Prostate gland (tissue), 2 donors: ENCODE data around the gene KCNAB1. TPM values are rescaled to one million over a fixed set of nuclear protein-coding genes. Genes with fewer than 3 reads are reported as not detected.

Experiments used
- DNase-seq: peaks from one replicate; pipeline ENCODE4 v3.0.0-alpha.2; 2019; ENCODE audit warnings: low spot score
- H3K27ac ChIP-seq, 2 donors: fragments of 200-600 bp; sonication (generic); 2 replicates each; pipeline ENCODE4 v1.5.1; 2017 to 2019
- H3K27me3 ChIP-seq: fragments of 200-600 bp; sonication (generic); replicated peaks from 2 replicates; pipeline ENCODE4 v1.5.1; 2019; ENCODE audit not compliant: insufficient read depth
- H3K36me3 ChIP-seq, 2 donors: fragments of 200-600 bp; sonication (generic); 1 replicate in 1 of 2; 2 replicates in 1 of 2; pipeline versions ENCODE4 v1.5.1 to v1.8.1; 2017 to 2019
- H3K4me1 ChIP-seq: fragments of 200-600 bp; sonication (generic); replicated peaks from 2 replicates; pipeline ENCODE4 v1.5.1; 2019
- H3K4me3 ChIP-seq, 2 donors: fragments of 200-600 bp; sonication (generic); 2 replicates each; pipeline ENCODE4 v1.5.1; 2017 to 2019
- H3K9me3 ChIP-seq: fragments of 200-600 bp; sonication (generic); 2 replicates; pipeline ENCODE4 v1.5.1; 2017
- POLR2A ChIP-seq: fragments of 450-650 bp; IDR thresholded peaks from one replicate; pipeline ENCODE4 v1.6.1; 2016; ENCODE audit warnings: antibody characterized with exemption, mild to moderate bottlenecking
- POLR2AphosphoS5 ChIP-seq: sonication (generic); formaldehyde crosslinking; IDR thresholded peaks from one replicate; pipeline ENCODE4 v1.6.1; 2017; ENCODE audit warnings: antibody characterized with exemption
- WGBS: methylation state at CpG from one replicate; pipeline ENCODE4 v1.1.5; 2018; 5-methylcytosine and 5-hydroxymethylcytosine counted together
- intact Hi-C: fragments of 100-400 bp; cut with DNase I; formaldehyde crosslinking; loops from one replicate; pipeline ENCODE4 v1.14.2; 2022
- total RNA-seq, 2 donors: library from RNA; depleted of rRNA; stranded (reverse); fragments of >200 nt; gene quantifications; one replicate each; pipeline ENCODE4 v1.1.0, GENCODE V29; 2016
- TF ChIP-seq, protein P1 (sequence below), 4 experiments: fragments of 200-600 bp in 2 of 4; fragments of 450-650 bp in 2 of 4; sonication (generic) in 2 of 4; IDR thresholded peaks; 1 replicate in 3 of 4; 2 replicates in 1 of 4; pipeline ENCODE4 v1.5.1; 2016 to 2019; ENCODE audit warnings: antibody characterized with exemption in 4 of 4, mild to moderate bottlenecking in 2 of 4, moderate library complexity in 2 of 4

The KCNAB1 gene
- total RNA-seq, 2 donors from 2014 or later = 5.2 to 9.5 TPM

DNA sequence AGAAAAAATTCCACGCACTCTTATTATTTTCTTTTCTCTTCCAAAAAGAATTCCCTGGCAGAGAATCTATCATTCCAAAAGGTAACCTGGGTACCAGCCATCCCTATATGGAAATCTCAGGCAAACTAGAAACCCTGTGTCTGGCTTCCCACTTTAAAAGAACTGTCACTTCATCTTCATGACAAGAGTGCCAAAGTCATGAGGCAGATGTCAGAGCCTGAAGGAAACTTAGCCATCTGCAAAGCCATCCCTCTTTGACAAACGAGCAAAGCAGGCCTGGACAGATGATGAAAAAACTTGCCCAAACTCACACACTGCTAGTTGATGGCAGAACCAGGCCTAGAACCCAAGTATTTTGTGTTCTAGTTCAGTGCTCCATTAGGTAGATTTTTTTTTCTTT, 418.7 kb downstream of the KCNAB1 start:
- Histone ChIP-seq H3K36me3 (peaks cover 0 to 9% of the 10 kb centered on the region in 2 donors), H3K4me3 (no peak overlapping the region), H3K4me1 (no peaks in the 10 kb centered on the region), H3K27ac (no peak overlapping the region), H3K27me3 (no peaks in the 10 kb centered on the region), H3K9me3 (no peaks in the 10 kb centered on the region)
- intact Hi-C loops = loop anchor here (10.0 kb wide), 1 partner anchor 276 kb away; no protein-coding TSS in a partner anchor
- TF ChIP-seq POLR2AphosphoS5 (no peak), POLR2A (no peak)
- TF ChIP-seq, protein P1, sequence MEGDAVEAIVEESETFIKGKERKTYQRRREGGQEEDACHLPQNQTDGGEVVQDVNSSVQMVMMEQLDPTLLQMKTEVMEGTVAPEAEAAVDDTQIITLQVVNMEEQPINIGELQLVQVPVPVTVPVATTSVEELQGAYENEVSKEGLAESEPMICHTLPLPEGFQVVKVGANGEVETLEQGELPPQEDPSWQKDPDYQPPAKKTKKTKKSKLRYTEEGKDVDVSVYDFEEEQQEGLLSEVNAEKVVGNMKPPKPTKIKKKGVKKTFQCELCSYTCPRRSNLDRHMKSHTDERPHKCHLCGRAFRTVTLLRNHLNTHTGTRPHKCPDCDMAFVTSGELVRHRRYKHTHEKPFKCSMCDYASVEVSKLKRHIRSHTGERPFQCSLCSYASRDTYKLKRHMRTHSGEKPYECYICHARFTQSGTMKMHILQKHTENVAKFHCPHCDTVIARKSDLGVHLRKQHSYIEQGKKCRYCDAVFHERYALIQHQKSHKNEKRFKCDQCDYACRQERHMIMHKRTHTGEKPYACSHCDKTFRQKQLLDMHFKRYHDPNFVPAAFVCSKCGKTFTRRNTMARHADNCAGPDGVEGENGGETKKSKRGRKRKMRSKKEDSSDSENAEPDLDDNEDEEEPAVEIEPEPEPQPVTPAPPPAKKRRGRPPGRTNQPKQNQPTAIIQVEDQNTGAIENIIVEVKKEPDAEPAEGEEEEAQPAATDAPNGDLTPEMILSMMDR (IDR thresholded peaks at IDR 0.05) = no peak
- WGBS = 63% methylated on average over 2 of the region's 2 CpGs
- DNase-seq = no peak

DNA sequence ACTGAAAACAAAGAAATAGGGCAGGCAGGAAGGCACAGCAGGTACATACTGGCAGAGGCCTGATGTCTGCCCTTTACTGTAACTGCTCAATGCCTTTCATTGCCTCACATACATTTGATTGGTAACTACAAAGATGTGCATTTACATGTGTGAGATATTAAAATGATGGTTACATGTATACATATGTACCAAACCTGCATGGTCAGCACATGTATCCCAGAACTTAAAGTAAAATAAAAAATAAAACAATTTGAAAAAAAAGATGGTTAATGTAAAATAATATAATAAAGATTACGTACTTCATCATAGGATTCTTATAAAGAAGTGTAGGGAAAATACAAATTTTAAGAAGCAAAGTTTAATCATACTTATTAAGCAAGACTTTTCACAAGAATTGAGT, 419.4 kb downstream of the KCNAB1 start:
- Histone ChIP-seq H3K36me3 (peaks cover 0 to 9% of the 10 kb centered on the region in 2 donors), H3K4me1 (no peaks in the 10 kb centered on the region), H3K9me3 (no peaks in the 10 kb centered on the region), H3K27ac (no peak overlapping the region), H3K4me3 (no peak overlapping the region), H3K27me3 (no peaks in the 10 kb centered on the region)
- TF ChIP-seq POLR2A (no peak), POLR2AphosphoS5 (no peak)
- TF ChIP-seq, protein P1 (IDR thresholded peaks at IDR 0.05) = no peak
- WGBS = 100% methylated on average over 1 of the region's 1 CpG
- DNase-seq = no peak
- intact Hi-C loops = loop anchor here (10.0 kb wide), 1 partner anchor 275 kb away; no protein-coding TSS in a partner anchor

DNA sequence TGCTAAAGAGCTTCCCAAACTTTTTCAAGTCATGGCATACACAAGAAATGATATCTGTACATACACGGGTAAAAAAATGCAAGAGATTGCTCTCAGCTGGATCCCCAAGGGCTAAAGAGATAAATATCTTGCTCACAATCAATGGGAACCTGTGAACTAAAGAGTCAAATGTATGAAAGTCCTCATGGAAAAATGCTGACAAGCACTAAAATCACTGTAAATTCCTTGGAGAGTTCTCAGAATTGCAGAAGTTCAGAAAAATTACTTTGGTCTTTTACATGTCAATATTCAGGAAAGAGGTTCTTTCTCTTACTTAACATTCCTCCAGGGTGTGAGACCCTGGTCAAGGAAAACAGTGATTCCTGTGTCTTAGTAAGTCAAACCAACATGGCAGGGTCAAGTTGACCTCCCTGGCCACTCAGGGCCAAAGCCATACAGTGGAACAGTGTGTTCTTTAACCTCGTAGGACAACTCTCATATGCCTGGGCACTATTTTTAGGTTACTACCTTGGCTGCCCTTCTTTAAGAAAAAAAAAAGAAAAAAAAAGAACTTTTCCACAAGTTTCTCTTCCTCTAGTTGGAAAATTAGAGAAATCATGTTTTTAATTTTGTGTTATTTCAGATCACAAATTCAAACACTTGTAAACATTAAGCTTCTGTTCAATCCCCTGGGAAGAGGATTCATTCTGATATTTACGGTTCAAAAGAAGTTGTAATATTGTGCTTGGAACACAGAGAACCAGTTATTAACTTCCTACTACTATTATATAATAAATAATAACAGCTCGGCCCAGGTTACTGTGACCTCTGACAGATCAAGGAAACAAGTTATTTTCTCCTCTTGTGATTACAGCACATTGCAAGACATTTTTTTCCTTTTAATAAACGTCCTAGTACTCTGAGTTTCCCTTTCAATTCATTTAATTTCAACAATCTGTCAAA, 422.0 kb downstream of the KCNAB1 start:
- Histone ChIP-seq H3K4me3 (no peak overlapping the region), H3K36me3 (peaks cover 0 to 9% of the 10 kb centered on the region in 2 donors), H3K4me1 (no peaks in the 10 kb centered on the region), H3K27ac (peak overlapping the region; percentile 9 to 57), H3K27me3 (no peaks in the 10 kb centered on the region), H3K9me3 (no peaks in the 10 kb centered on the region)
- TF ChIP-seq POLR2A (no peak), POLR2AphosphoS5 (no peak)
- TF ChIP-seq, protein P1 (IDR thresholded peaks at IDR 0.05) = no peak
- 38% methylated on average over 5 of the region's 5 CpGs for WGBS
- no peak for DNase-seq
- intact Hi-C loops = no loop called here

DNA sequence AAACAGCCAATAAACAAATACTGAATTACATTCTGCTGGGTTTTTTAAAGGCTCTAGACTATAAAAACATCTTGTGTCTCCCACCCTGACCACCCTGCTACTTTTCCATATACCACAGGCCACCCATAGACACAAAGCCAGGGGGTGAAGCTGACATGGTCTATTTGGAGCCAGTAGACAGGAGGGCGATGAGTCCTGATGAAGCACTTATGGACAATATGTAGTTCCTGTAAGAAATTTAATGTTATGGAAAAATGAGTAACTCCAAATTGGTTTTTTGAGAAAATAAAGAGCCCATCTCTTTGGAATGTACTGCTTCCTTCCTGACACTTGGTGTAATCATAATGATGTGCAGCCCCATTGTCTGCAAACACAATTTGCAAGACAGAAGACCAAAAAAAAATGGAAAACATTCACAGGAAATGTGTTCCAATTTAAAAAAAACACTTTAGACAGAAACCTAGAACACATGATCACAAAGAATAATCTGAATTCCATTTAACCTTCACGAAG, 422.7 kb downstream of the KCNAB1 start:
- H3K27ac ChIP-seq = peak overlapping the region; percentile 9 to 57
- intact Hi-C loops = no loop called here
- H3K9me3 ChIP-seq = no peaks in the 10 kb centered on the region
- 64% methylated on average over 2 of the region's 2 CpGs for WGBS
- no peaks in the 10 kb centered on the region for H3K27me3 ChIP-seq
- H3K4me3 ChIP-seq = no peak overlapping the region
- H3K36me3 ChIP-seq = peaks cover 0 to 9% of the 10 kb centered on the region in 2 donors
- no peak for DNase-seq
- H3K4me1 ChIP-seq = peaks cover 4% of the 10 kb centered on the region
- TF ChIP-seq, protein P1 (IDR thresholded peaks at IDR 0.05) = no peak
